ENCODE measurements around the gene EPAS1.

DNA sequence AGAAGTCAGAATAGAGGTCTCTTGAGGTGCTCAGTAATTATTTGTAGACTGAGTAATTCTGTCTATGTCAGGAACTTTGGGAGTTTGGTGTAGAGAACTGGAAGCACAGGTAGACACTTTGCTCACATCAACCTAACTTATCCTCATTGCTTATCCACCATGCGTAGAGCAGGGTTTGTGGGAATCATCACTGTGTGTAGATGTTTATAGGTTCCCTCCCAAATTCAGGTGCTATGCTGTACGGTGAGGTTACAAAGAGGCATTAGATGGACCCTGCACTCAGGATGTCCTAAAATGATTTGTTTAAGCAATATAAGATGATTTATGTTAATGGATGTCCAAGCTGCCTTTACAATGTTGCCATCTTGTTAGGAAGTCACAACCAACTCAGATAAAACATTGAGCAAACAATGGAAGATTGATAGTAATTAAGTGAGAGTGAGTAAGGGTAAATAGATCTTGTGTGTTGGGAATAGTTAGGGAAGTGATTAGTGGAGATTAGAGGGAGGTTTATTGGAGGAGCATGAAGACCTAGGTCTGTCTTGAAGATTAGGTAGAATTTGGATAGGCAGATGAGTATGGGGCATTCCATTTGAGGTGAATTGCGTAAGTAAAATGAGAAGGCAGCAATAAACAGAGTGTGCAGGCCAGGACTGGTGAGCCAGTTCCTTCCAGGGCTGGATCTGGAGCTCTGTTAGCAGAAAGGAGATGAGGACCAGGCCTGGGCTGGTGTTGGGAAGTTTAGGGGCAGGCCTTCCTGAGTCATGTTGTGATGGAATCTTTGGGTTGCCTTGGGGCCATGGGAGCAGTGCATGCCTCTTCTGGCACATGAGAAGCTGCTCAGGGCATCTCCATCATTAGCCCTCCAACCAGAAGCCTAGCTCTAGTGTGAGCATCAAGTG, 12.1 kb downstream of the EPAS1 start:
- TF ChIP-seq POLR2A (IDR thresholded peaks at IDR 0.05) (no peak), CTCF (IDR thresholded peaks at IDR 0.05) (no peak)
